Lower leg skin (tissue), 3 donors: ENCODE results near the gene USP10.

Experiments
- POLR2A ChIP-seq, 2 donors: fragments of 450-650 bp; IDR thresholded peaks; one replicate each; pipeline ENCODE4 v1.6.1; 2016 to 2017; ENCODE audit warnings: antibody characterized with exemption in 2 of 2, mild to moderate bottlenecking in 1 of 2, moderate library complexity in 1 of 2
- TF ChIP-seq, protein P1 (sequence below), 3 donors: fragments of 450-650 bp; IDR thresholded peaks; one replicate each; pipeline ENCODE4 v1.5.1; 2016; ENCODE audit warnings: antibody characterized with exemption in 3 of 3, mild to moderate bottlenecking in 3 of 3, moderate library complexity in 2 of 3

- TF ChIP-seq, protein P1, sequence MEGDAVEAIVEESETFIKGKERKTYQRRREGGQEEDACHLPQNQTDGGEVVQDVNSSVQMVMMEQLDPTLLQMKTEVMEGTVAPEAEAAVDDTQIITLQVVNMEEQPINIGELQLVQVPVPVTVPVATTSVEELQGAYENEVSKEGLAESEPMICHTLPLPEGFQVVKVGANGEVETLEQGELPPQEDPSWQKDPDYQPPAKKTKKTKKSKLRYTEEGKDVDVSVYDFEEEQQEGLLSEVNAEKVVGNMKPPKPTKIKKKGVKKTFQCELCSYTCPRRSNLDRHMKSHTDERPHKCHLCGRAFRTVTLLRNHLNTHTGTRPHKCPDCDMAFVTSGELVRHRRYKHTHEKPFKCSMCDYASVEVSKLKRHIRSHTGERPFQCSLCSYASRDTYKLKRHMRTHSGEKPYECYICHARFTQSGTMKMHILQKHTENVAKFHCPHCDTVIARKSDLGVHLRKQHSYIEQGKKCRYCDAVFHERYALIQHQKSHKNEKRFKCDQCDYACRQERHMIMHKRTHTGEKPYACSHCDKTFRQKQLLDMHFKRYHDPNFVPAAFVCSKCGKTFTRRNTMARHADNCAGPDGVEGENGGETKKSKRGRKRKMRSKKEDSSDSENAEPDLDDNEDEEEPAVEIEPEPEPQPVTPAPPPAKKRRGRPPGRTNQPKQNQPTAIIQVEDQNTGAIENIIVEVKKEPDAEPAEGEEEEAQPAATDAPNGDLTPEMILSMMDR (IDR thresholded peaks at IDR 0.05): no peak
- no peak for TF ChIP-seq POLR2A (IDR thresholded peaks at IDR 0.05)
Measured at GRCh38 chr16:84730406-84731106, 30.8 kb downstream of the USP10 start.
